Spleen (tissue), 11 donors: ENCODE measurements around the gene GDI1. TPM values are rescaled to one million over a fixed set of nuclear protein-coding genes. Genes with fewer than 3 reads are reported as not detected.

Experiments used
- DNase-seq: peaks from one replicate; pipeline ENCODE4 v3.0.0-alpha.2; 2020
- H3K27ac ChIP-seq, 8 donors: fragments of 200-600 bp; sonication (generic) in 7 of 8; 1 replicate in 4 of 8; 2 replicates in 4 of 8; pipeline versions ENCODE4 v1.5.0 to v1.8.0; 2016 to 2021; ENCODE audit warnings: inconsistent platforms in 4 of 8, mild to moderate bottlenecking in 4 of 8, moderate library complexity in 1 of 8
- H3K27me3 ChIP-seq, 7 donors: fragments of 200-600 bp; sonication (generic) in 6 of 7; replicated peaks in 1 of 7; 1 replicate in 4 of 7; 2 replicates in 3 of 7; pipeline versions ENCODE4 v1.5.0 to v1.8.0; 2016 to 2021; ENCODE audit warnings: inconsistent platforms in 3 of 7, mild to moderate bottlenecking in 1 of 7
- H3K36me3 ChIP-seq, 6 donors: fragments of 200-600 bp; sonication (generic) in 5 of 6; 1 replicate in 4 of 6; 2 replicates in 2 of 6; pipeline versions ENCODE4 v1.5.0 to v1.8.0; 2016 to 2021; ENCODE audit warnings: inconsistent platforms in 2 of 6
- H3K4me1 ChIP-seq, 6 donors: fragments of 200-600 bp; sonication (generic) in 5 of 6; 1 replicate in 3 of 6; 2 replicates in 3 of 6; pipeline versions ENCODE4 v1.5.0 to v1.8.0; 2016 to 2021; ENCODE audit warnings: inconsistent platforms in 3 of 6
- H3K4me3 ChIP-seq, 8 donors: fragments of 200-600 bp; sonication (generic) in 7 of 8; 1 replicate in 4 of 8; 2 replicates in 4 of 8; pipeline versions ENCODE4 v1.5.0 to v1.8.0; 2016 to 2021; ENCODE audit warnings: inconsistent platforms in 4 of 8, mild to moderate bottlenecking in 4 of 8, moderate library complexity in 2 of 8
- H3K9me3 ChIP-seq, 8 donors: fragments of 200-600 bp; sonication (generic) in 7 of 8; 1 replicate in 4 of 8; 2 replicates in 4 of 8; pipeline versions ENCODE4 v1.5.0 to v1.8.0; 2016 to 2021; ENCODE audit warnings: inconsistent platforms in 4 of 8
- POLR2A ChIP-seq, 3 donors: fragments of 450-650 bp; IDR thresholded peaks; one replicate each; pipeline ENCODE4 v1.5.1; 2017; ENCODE audit warnings: antibody characterized with exemption in 3 of 3, mild to moderate bottlenecking in 1 of 3
- POLR2AphosphoS5 ChIP-seq, 3 donors: sonication (generic); formaldehyde crosslinking; IDR thresholded peaks; one replicate each; pipeline ENCODE4 v1.5.1; 2017; ENCODE audit warnings: antibody characterized with exemption in 3 of 3
- WGBS, 5 donors: extraction: QIAGEN DNeasy Blood & Tissue Kit in 3 of 5; methylation state at CpG; one replicate each; pipeline versions ENCODE4 v1.1.5 to v1.1.7; 2013 to 2018; 5-methylcytosine and 5-hydroxymethylcytosine counted together
- intact Hi-C: fragments of 100-400 bp; cut with DNase I; formaldehyde crosslinking; loops from one replicate; pipeline ENCODE4 v1.15.0; 2023; ENCODE audit warnings: low total_unique reads
- polyA plus RNA-seq, 3 donors: library from polyadenylated mRNA; stranded (reverse); fragments of 200-250 nt; gene quantifications; one replicate each; pipeline ENCODE4 v1.2.1, GENCODE V29; 2013
- total RNA-seq, 7 donors: library from RNA; depleted of rRNA in 3 of 7; stranded (reverse); fragments of >200 nt in 3 of 7; fragmentation: NEBNext Ultra II Directional in 4 of 7; extraction: Animal tissue kit (Norgen Biotek cat#: 25700) in 4 of 7; gene quantifications; one replicate each; pipeline versions ENCODE4 v1.1.0 to v1.2.1, GENCODE V29; 2016 to 2021
- TF ChIP-seq, protein P1 (sequence below), 11 experiments: fragments of 200-600 bp in 7 of 11; fragments of 450-650 bp in 4 of 11; sonication (generic) in 4 of 11; IDR thresholded peaks in 8 of 11; conservative IDR thresholded peaks in 3 of 11; 1 replicate in 7 of 11; 2 replicates in 4 of 11; pipeline versions ENCODE4 v1.4.0 to v1.8.0; 2016 to 2021; ENCODE audit warnings: antibody characterized with exemption in 11 of 11, inconsistent platforms in 4 of 11, mild to moderate bottlenecking in 1 of 11
- donor health status: healthy with polysubstance abuse.
- donor health status: DM: no; HTN: no; CAD: no; lungs with moderate emphysema.
- donor health status: DM: no; HTN: no; CAD: no.
- donor health status: Bipolar disorder and iron deficiency.
- donor health status: healthy.
- donor health status: DM: no; HTN: no; CAD: no.
- donor health status: DM: yes; HTN: yes; CAD: no.

Gene GDI1
- total and polyA plus RNA-seq, 10 donors, result 56.2 to 137 (median 111) TPM

- H3K27ac ChIP-seq, result peak overlapping the region in 5 of 8 donors; percentile 71 to 94 (median 92)
- no peak for DNase-seq
- H3K27me3 ChIP-seq, result no peaks in the 10 kb centered on the region
- 73 to 84% (median 82%) methylated on average over 2 of the region's 2 CpGs for WGBS, 5 donors
- TF ChIP-seq POLR2A (IDR thresholded peaks at IDR 0.05), result no peak
- TF ChIP-seq, protein P1, sequence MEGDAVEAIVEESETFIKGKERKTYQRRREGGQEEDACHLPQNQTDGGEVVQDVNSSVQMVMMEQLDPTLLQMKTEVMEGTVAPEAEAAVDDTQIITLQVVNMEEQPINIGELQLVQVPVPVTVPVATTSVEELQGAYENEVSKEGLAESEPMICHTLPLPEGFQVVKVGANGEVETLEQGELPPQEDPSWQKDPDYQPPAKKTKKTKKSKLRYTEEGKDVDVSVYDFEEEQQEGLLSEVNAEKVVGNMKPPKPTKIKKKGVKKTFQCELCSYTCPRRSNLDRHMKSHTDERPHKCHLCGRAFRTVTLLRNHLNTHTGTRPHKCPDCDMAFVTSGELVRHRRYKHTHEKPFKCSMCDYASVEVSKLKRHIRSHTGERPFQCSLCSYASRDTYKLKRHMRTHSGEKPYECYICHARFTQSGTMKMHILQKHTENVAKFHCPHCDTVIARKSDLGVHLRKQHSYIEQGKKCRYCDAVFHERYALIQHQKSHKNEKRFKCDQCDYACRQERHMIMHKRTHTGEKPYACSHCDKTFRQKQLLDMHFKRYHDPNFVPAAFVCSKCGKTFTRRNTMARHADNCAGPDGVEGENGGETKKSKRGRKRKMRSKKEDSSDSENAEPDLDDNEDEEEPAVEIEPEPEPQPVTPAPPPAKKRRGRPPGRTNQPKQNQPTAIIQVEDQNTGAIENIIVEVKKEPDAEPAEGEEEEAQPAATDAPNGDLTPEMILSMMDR (IDR thresholded peaks at IDR 0.05 in 8 of 11, conservative IDR thresholded peaks at IDR 0.05 in 3 of 11), result no peak
- TF ChIP-seq POLR2AphosphoS5 (IDR thresholded peaks at IDR 0.05), result no peak
- H3K4me1 ChIP-seq, result peaks cover 3 to 52% (median 26%) of the 10 kb centered on the region in 6 donors
- no peaks in the 10 kb centered on the region for H3K9me3 ChIP-seq
- peak overlapping the region in 6 of 8 donors; percentile 62 to 86 (median 63) for H3K4me3 ChIP-seq
- peaks cover 0 to 33% (median 12%) of the 10 kb centered on the region in 6 donors for H3K36me3 ChIP-seq
- intact Hi-C loops, result no loop called here
Measured at GRCh38 chrX:154429711-154430110, 7.2 kb upstream of the GDI1 start.

DNA sequence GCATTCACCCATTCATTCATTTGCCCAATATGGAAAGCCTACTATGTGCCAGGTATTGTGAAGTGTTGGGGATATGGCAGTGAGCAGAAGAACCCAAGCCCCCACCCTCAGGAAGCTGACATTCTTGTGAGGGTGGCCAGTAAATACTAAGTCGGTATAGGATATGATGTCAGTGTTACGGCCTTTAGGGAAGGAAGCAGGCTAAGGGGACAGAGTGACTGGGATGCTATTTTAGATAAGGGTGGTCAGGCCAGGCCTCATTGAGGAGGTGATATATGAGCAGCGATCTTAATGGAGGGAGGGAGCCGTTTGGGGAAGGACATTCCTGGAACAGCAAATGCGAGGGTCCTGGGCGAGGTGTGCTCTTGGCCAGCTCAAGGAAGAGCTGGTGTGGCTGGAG lies 6.5 kb upstream of the GDI1 start:
- peak overlapping the region in 7 of 8 donors; percentile 27 to 94 (median 90) for H3K27ac ChIP-seq
- TF ChIP-seq POLR2AphosphoS5 (IDR thresholded peaks at IDR 0.05) (peak in 1 of 3 donors; percentile 46), POLR2A (IDR thresholded peaks at IDR 0.05) (no peak)

GRCh38 chrX:154430916-154431315 lies 6.0 kb upstream of the GDI1 start:
- peak overlapping the region in 7 of 8 donors; percentile 27 to 94 (median 90) for H3K27ac ChIP-seq
- no peak for DNase-seq
- intact Hi-C loops, result no loop called here

More for the DNA sequence above, 6.5 kb upstream of the GDI1 start:
- intact Hi-C loops, result no loop called here
- WGBS, 5 donors, result 34 to 65% (median 45%) methylated on average over 5 to 6 of the region's 6 CpGs
- no peak for DNase-seq
- H3K9me3 ChIP-seq, result no peaks in the 10 kb centered on the region
- peaks cover 3 to 51% (median 26%) of the 10 kb centered on the region in 6 donors for H3K4me1 ChIP-seq
- H3K36me3 ChIP-seq, result peaks cover 0 to 40% (median 14%) of the 10 kb centered on the region in 6 donors
- H3K27me3 ChIP-seq, result no peaks in the 10 kb centered on the region
- H3K4me3 ChIP-seq, result peak overlapping the region in 1 of 8 donors; percentile 86

GRCh38 chrX:154431341-154431740 lies 5.6 kb upstream of the GDI1 start:
- peaks cover 3 to 59% (median 30%) of the 10 kb centered on the region in 6 donors for H3K4me1 ChIP-seq
- intact Hi-C loops, result no loop called here
- no peak for DNase-seq
- TF ChIP-seq, protein P1 (IDR thresholded peaks at IDR 0.05 in 8 of 11, conservative IDR thresholded peaks at IDR 0.05 in 3 of 11), result no peak
- TF ChIP-seq POLR2AphosphoS5 (IDR thresholded peaks at IDR 0.05) (no peak), POLR2A (IDR thresholded peaks at IDR 0.05) (no peak)
- H3K36me3 ChIP-seq, result peaks cover 0 to 46% (median 15%) of the 10 kb centered on the region in 6 donors
- 20 to 53% (median 41%) methylated on average over 2 to 5 of the region's 5 CpGs for WGBS, 5 donors
- H3K27me3 ChIP-seq, result no peaks in the 10 kb centered on the region
- no peaks in the 10 kb centered on the region for H3K9me3 ChIP-seq
- H3K27ac ChIP-seq, result peak overlapping the region in 7 of 8 donors; percentile 27 to 94 (median 90)
- H3K4me3 ChIP-seq, result peak overlapping the region in 1 of 8 donors; percentile 86

More at GRCh38 chrX:154430916-154431315, 6.0 kb upstream of the GDI1 start:
- Histone ChIP-seq H3K4me1 (peaks cover 3 to 55% (median 27%) of the 10 kb centered on the region in 6 donors), H3K36me3 (peaks cover 0 to 45% (median 15%) of the 10 kb centered on the region in 6 donors), H3K27me3 (no peaks in the 10 kb centered on the region), H3K4me3 (peak overlapping the region in 1 of 8 donors; percentile 86), H3K9me3 (no peaks in the 10 kb centered on the region)
- TF ChIP-seq POLR2A (IDR thresholded peaks at IDR 0.05) (no peak), POLR2AphosphoS5 (IDR thresholded peaks at IDR 0.05) (no peak)
- TF ChIP-seq, protein P1 (IDR thresholded peaks at IDR 0.05 in 8 of 11, conservative IDR thresholded peaks at IDR 0.05 in 3 of 11), result no peak
- whole genome bisulfite sequencing, 5 donors, result 28 to 64% (median 48%) methylated on average over 7 of the region's 7 CpGs
